Ammon's horn (tissue), 1 donor: ENCODE measurements around the gene GRB10.
"Not testable (repeated sequence)": the region's sequence is repeated elsewhere in the genome, so short reads cannot be mapped to it uniquely, and the experiment has no call there.

Experiments
- DNase-seq: peaks from one replicate; pipeline ENCODE4 v3.0.0-alpha.2; 2016; ENCODE audit warnings: low spot score

Gene GRB10

GRCh38 chr7:50743016-50743415, 39.7 kb downstream of the GRB10 start:
- no peak for DNase-seq

DNA sequence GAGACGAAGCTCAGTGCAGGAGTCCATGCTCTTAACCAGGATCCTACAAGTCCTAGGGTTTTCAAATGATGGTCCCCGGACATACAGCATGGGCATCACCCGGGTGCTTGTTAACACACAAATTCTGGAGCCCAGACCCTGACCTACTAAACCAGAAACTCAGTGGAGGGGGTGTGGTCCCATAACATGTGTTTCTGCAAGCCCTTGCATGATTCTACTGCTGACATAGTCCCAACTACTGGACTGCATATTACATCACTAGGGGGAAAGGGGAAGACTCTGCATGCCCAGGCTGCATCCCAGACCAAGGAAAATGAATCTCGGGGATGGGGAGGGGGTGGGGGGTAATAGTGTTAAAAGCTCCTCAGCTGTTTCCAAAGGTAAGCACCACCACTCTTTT, 40.3 kb downstream of the GRB10 start:
- DNase-seq: no peak

- peak; percentile 31 for DNase-seq
These were observed 42.8 kb downstream of the GRB10 start for GRCh38 chr7:50739744-50740435.

DNA sequence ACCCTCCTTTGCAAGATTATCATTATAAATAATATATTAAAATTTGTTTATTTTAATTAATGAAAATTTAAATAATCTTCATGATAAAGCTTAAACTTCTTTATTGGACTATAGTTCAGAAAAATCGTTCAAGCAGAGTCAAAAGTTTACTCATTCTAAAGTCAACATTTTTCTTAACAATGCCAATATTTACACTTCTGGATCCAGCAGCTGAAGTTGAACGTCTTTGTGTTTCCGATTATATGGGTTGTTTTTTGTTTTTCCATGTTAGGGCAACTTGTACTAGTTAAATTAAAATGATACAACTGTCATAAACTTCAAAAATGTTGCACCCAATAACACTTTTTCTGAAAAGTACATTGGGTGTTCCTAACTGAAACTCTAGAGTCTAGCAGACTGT, 43.8 kb downstream of the GRB10 start:
- DNase-seq: no peak

- not testable (repeated sequence) for DNase-seq
These were observed 46.9 kb downstream of the GRB10 start for GRCh38 chr7:50735836-50736235.

DNA sequence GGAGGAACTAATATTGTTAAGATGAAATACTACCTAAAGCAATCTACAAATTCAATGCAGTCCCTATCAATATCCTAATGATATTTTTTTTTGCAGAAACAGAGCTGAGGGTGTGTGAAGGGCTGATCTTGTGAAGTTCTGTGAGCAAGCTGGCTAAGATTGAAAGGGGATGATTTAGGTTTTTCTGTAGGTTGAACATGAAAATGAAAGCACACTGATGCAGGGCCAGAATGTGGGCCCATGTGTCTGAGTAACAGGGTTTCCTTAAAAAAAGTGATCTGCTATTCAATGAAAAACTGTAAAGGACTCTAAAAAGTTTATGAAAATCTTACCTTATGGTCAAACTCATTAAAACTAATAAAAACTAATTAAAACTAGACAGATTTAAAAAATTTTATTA, 47.4 kb downstream of the GRB10 start:
- no peak for DNase-seq

DNA sequence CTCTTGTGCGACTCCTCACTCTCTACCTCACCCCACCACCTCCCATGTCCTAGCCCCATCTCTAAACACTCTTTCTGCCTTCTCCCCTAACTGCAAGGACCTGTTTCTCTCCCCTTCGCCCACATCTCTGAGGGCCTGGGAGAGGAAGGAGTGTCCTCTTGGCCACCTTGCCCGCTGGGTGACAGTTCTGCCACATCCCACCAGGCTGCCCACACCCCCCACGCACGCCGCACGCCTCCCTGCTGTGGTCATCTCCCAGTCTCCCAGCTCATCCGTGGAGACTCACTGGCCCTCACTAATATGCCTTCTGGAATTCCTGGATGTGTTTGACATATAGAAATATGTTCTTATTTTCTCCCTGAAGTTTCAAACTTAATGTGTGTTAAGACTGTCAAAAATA, 48.5 kb downstream of the GRB10 start:
- DNase-seq: no peak

GRCh38 chr7:50733552-50733951, 49.1 kb downstream of the GRB10 start:
- DNase-seq: no peak

DNA sequence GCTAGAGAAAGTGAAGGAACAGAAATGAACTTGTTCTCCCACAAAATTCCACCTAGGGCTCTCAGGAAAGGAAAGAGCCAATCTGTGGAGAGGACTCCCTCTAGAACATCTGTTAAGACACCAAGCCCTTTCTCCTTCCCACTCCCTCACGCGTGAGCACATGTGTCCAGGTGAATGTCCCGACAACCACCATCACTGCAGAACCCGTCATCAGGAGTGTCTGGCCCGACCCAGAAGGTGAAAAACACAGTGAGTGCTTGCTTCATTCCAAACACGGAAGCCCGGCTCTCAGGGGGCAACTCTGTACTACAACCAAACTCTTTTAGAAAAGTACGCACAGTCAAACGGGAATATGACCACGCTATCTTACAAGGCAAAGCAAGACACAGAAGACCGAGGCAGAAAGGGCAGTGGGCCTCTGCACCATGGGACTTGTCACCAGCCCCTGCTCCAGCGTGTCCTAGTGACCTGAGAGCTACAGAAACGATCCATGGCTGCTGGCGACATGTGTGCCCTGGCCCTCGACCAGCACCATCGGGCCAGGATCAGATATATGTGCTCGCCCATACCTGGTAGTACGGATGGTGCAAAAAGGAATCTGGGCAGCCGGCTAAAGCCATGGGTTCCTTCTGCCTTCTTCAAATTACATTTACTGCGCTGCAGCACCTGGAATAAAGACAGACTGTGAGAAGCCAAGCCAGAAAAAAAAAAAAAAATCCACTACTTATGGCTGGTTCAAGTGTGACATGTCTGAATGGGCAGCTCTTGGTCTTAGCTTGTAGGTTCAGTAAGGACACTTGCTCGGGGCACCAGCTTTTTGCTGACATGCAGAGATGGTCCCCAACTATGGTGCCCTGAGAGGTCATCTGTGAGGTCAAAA, 50.8 kb downstream of the GRB10 start:
- DNase-seq: no peak

DNA sequence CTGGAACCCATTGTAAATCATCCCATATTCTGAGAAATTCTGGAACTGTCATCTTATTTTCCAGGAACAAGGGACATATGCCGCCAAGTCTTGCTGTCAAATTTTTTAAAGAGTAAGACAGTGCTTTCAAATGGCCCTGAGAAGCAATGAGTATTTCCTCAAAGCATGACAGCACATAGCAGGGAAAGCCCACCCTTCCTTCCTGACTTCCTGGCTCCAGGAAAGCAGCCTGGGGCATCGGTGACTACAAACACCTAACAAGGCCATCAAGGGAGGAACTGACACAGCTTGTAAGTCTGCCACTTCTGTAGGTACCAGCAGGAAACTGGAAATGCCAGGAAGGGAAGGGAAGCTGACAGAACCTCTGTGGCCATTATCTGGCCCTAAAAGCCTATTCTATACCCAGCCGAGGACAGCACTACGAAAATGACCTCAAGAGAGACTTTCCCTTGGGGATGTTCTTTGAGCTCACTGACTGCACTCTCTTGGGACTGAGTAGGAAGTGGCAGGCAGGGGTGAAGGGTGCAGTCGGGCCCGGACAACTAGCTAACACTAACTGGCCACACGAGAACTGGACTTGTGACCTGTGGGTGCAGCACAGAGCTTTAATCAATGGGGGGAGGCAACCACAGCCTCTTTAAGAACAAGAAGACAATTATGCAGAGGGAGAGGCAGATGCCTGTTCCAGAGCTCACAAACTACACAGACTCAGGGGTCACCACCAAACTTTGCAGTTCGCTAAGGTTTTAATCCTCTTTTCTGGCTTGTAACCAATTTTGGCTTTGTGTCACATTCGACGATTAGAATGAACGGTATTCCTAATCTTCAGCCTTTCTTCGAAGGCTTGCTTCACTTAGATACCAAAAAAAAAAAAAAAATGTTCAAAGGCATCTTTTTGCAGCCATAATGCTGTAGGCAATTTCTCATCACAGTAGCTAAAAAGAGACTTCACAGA, 52.0 kb downstream of the GRB10 start:
- DNase-seq: peak; percentile 18

- no peak for DNase-seq
These were observed 52.7 kb downstream of the GRB10 start for GRCh38 chr7:50729962-50730361.

DNA sequence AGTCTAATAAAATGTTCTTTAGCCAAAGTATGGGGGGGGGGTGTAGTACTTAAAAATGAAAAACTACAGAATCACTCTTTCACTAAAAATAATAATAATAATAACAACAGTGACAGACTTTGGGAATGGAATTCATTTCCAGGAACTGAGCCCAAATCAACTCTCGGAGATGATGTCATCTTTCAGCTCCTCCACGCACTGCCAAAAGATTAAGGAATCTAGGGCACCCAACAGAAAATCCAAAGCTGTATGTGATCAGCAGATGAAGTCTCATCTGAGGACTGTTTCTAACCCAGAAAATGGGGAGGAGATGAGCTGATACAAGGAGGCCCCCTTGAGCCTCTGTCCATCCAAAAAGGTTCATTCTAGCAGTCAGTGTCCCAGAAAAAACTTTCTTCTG, 54.5 kb downstream of the GRB10 start:
- no peak for DNase-seq

DNA sequence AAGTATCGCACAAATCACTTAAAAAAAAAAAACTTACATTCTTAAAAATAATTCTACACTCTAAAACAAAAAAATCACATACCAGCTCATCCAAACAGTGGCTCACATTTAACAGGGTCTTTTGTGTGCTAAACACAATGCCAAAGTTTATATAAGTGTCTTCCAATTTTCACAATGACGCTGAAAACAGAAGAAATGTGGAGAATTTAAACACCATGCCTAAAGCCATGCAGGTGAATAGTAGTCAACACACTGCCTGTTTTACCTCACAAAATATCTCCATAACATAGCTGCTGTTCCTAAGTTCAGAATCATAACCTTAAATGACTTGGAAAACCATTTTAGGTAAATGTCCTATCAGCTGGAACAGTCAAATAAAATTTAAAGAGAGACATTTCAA, 55.0 kb downstream of the GRB10 start:
- DNase-seq: no peak

DNA sequence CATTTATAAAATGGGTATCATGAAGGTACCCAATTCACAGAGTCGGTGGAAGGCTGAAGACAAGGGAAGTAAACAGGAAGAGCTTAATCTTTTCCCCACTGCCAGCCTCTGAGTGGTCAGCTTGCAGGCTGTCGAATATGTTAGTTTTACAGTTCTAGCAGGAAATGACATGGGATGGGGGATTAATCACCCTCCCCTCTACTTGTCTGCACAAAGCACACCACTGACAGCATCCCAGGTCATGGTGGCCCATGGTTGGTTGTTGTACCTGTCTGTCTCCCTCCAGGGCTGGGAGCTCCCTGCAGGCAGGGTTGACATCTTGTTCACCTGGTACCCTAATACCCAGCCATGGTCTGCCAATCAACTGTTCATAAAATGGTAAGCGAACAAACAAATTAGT, 55.6 kb downstream of the GRB10 start:
- no peak for DNase-seq

GRCh38 chr7:50725774-50726173, 56.9 kb downstream of the GRB10 start:
- no peak for DNase-seq

- DNase-seq: no peak
These were observed 57.9 kb downstream of the GRB10 start for GRCh38 chr7:50724526-50725520.

DNA sequence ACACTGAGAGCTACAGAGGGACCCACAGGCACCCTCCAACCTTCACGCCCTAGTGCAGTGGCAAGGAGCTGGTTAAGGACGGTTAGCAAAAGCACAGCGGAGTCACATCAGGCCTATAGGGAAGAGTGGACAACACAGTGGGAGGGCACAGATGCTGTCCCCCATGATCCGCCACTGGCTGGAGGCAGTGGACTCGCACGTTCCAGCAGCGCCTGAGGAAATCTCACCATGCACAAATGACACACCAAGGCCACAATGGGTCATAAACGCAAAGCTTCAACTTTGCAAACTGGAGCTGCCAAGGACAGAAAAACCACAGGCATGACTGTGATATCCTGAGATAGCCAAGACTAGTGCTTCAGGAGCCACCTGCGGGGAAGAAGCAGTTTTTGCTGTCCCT, 58.8 kb downstream of the GRB10 start:
- no peak for DNase-seq

- DNase-seq: no peak
These were observed 59.5 kb downstream of the GRB10 start for GRCh38 chr7:50723173-50723572.

DNA sequence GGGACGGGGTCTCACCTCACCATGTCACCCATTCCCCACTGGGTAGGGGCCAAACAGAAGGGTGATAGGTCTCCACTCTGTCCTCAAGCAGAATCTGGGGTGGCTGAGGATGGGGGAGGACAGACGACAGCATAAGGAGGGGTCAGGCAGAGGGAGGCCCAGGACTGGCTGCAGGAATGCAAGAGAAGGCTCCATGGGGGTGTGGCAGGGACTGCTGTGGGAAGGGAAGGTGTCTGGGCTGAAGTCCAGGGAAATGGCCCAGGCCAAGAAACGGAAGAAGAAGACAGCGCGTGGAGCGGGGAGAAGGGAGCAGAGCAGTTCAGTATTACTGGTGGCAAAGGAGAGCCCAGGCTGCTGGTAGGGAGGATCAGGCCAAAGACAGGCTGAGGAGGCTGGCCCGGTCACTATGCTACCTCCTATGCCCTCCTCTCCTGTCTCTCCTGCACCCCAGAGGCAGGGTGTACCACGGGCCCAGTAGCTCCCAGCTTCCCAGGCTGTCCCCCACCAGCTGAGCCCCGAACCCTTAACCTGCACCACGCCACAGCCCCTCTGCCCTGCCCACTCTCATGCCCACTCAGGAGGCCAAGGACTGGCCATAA, 60.9 kb downstream of the GRB10 start:
- DNase-seq: no peak

GRCh38 chr7:50721160-50721559, 61.5 kb downstream of the GRB10 start:
- no peak for DNase-seq

- no peak for DNase-seq
These were observed 62.4 kb downstream of the GRB10 start for GRCh38 chr7:50720295-50720694.
